ENCODE measurements around the gene LRRC4C.
"Not testable (repeated sequence)": the region's sequence is repeated elsewhere in the genome, so short reads cannot be mapped to it uniquely, and the experiment has no call there.

The LRRC4C gene

GRCh38 chr11:40642284-40642683 lies 817.2 kb downstream of the LRRC4C start:
- no peak for DNase-seq

- DNase-seq: no peak
These were observed 839.8 kb downstream of the LRRC4C start for GRCh38 chr11:40619654-40620053.

GRCh38 chr11:40606800-40607199 lies 852.7 kb downstream of the LRRC4C start:
- DNase-seq: no peak

- DNase-seq: no peak
These were observed 856.4 kb downstream of the LRRC4C start for GRCh38 chr11:40602866-40603552.

- DNase-seq: no peak
These were observed 861.8 kb downstream of the LRRC4C start for GRCh38 chr11:40597546-40598113.

- no peak for DNase-seq
These were observed 886.1 kb downstream of the LRRC4C start for GRCh38 chr11:40573254-40573891.

- DNase-seq: no peak
These were observed 889.4 kb downstream of the LRRC4C start for GRCh38 chr11:40569947-40570531.

- DNase-seq: no peak
These were observed 892.1 kb downstream of the LRRC4C start for GRCh38 chr11:40567392-40567791.

GRCh38 chr11:40544162-40544561 lies 915.3 kb downstream of the LRRC4C start:
- DNase-seq: no peak

GRCh38 chr11:40542821-40543220 lies 916.6 kb downstream of the LRRC4C start:
- no peak for DNase-seq

- DNase-seq: no peak
These were observed 921.7 kb downstream of the LRRC4C start for GRCh38 chr11:40537734-40538133.

- not testable (repeated sequence) for DNase-seq
These were observed 937.4 kb downstream of the LRRC4C start for GRCh38 chr11:40522080-40522479.

GRCh38 chr11:40517122-40517521 lies 942.3 kb downstream of the LRRC4C start:
- DNase-seq: no peak

- DNase-seq: no peak
These were observed 945.3 kb downstream of the LRRC4C start for GRCh38 chr11:40514124-40514523.

GRCh38 chr11:40513281-40513680 lies 946.2 kb downstream of the LRRC4C start:
- DNase-seq: no peak

- no peak for DNase-seq
These were observed 951.1 kb downstream of the LRRC4C start for GRCh38 chr11:40508303-40508702.

- DNase-seq: no peak
These were observed 953.2 kb downstream of the LRRC4C start for GRCh38 chr11:40506226-40506625.

- no peak for DNase-seq
These were observed 968.1 kb downstream of the LRRC4C start for GRCh38 chr11:40491341-40491740.

- no peak for DNase-seq
These were observed 991.7 kb downstream of the LRRC4C start for GRCh38 chr11:40467771-40468170.

- DNase-seq: no peak
These were observed 1014.1 kb downstream of the LRRC4C start for GRCh38 chr11:40445391-40445790.

GRCh38 chr11:40444151-40444550 lies 1015.3 kb downstream of the LRRC4C start:
- DNase-seq: no peak

GRCh38 chr11:40435344-40435743 lies 1024.1 kb downstream of the LRRC4C start:
- no peak for DNase-seq

- DNase-seq: no peak
These were observed 1024.5 kb downstream of the LRRC4C start for GRCh38 chr11:40434926-40435325.

GRCh38 chr11:40432358-40432757 lies 1027.1 kb downstream of the LRRC4C start:
- no peak for DNase-seq
